ENCODE results near the gene TCF19. TPM values are rescaled to one million over a fixed set of nuclear protein-coding genes. Genes with fewer than 3 reads are reported as not detected.
"Not testable (repeated sequence)": the region's sequence is repeated elsewhere in the genome, so short reads cannot be mapped to it uniquely, and the experiment has no call there.

TCF19 gene
- total RNA-seq, 2 donors from 2014 or later, result 10.8 to 12.5 TPM

GRCh38 chr6:31163922-31164321 lies 5.5 kb downstream of the TCF19 start:
- TF ChIP-seq CTCF (conservative IDR thresholded peaks at IDR 0.05), result no peak
- no peak overlapping the region for H3K4me3 Mint-ChIP-seq
- Histone ChIP-seq H3K9ac (ENCODE audit: extremely low read depth, low read length, poor library complexity, severe bottlenecking) (no peak overlapping the region), H3K4me1 (ENCODE audit: control insufficient read depth, insufficient read depth, low read length) (no peaks in the 10 kb centered on the region), H3K4me3 (ENCODE audit: low read length) (no peak overlapping the region), H3K9me3 (ENCODE audit: control insufficient read depth, low read length) (no peaks in the 10 kb centered on the region), H3K27ac (ENCODE audit: low read depth, low read length) (no peak overlapping the region), H3K27me3 (ENCODE audit: control insufficient read depth, insufficient read depth, low read length, poor library complexity, severe bottlenecking) (no peaks in the 10 kb centered on the region), H3K36me3 (ENCODE audit: control insufficient read depth, insufficient read depth, low read length) (peaks cover 12% of the 10 kb centered on the region)
- peaks cover 2% of the 10 kb centered on the region for H3K27me3 Mint-ChIP-seq (ENCODE audit: insufficient read depth)
- H3K9me3 Mint-ChIP-seq, result no peaks in the 10 kb centered on the region
- no peak for DNase-seq
- peaks cover 19% of the 10 kb centered on the region for H3K4me1 Mint-ChIP-seq
- H3K36me3 Mint-ChIP-seq (ENCODE audit: low read depth), result peaks cover 32% of the 10 kb centered on the region
- no peak overlapping the region for H3K27ac Mint-ChIP-seq

- H3K4me1 ChIP-seq (ENCODE audit: control insufficient read depth, insufficient read depth, low read length); H3K27ac Mint-ChIP-seq; H3K27me3 Mint-ChIP-seq (ENCODE audit: insufficient read depth); H3K27ac ChIP-seq (ENCODE audit: low read depth, low read length); H3K9ac ChIP-seq (ENCODE audit: extremely low read depth, low read length, poor library complexity, severe bottlenecking); H3K4me3 ChIP-seq (ENCODE audit: low read length); DNase-seq; H3K9me3 ChIP-seq (ENCODE audit: control insufficient read depth, low read length); H3K27me3 ChIP-seq (ENCODE audit: control insufficient read depth, insufficient read depth, low read length, poor library complexity, severe bottlenecking); H3K9me3 Mint-ChIP-seq; H3K4me3 Mint-ChIP-seq: not testable (repeated sequence)
- H3K36me3 ChIP-seq (ENCODE audit: control insufficient read depth, insufficient read depth, low read length), result peaks cover 12% of the 10 kb centered on the region
- WGBS, 2 experiments (ENCODE audit: insufficient coverage in 1 of 2, insufficient read length in 1 of 2), result 93 to 100% methylated on average over 1 to 7 of the region's 9 CpGs
- peaks cover 32% of the 10 kb centered on the region for H3K36me3 Mint-ChIP-seq (ENCODE audit: low read depth)
- H3K4me1 Mint-ChIP-seq, result peaks cover 22% of the 10 kb centered on the region
Measured at GRCh38 chr6:31164475-31165063, 6.2 kb downstream of the TCF19 start.

GRCh38 chr6:31165064-31165832 lies 6.9 kb downstream of the TCF19 start:
- H3K9me3 Mint-ChIP-seq; H3K9ac ChIP-seq (ENCODE audit: extremely low read depth, low read length, poor library complexity, severe bottlenecking); H3K27me3 ChIP-seq (ENCODE audit: control insufficient read depth, insufficient read depth, low read length, poor library complexity, severe bottlenecking); H3K4me3 Mint-ChIP-seq; DNase-seq; H3K27me3 Mint-ChIP-seq (ENCODE audit: insufficient read depth); H3K27ac Mint-ChIP-seq; H3K4me1 ChIP-seq (ENCODE audit: control insufficient read depth, insufficient read depth, low read length); H3K27ac ChIP-seq (ENCODE audit: low read depth, low read length); H3K4me3 ChIP-seq (ENCODE audit: low read length); H3K9me3 ChIP-seq (ENCODE audit: control insufficient read depth, low read length): not testable (repeated sequence)
- H3K36me3 Mint-ChIP-seq (ENCODE audit: low read depth), result peaks cover 32% of the 10 kb centered on the region
- H3K36me3 ChIP-seq (ENCODE audit: control insufficient read depth, insufficient read depth, low read length), result peaks cover 12% of the 10 kb centered on the region
- WGBS, 2 experiments (ENCODE audit: insufficient coverage in 1 of 2, insufficient read length in 1 of 2), result 87 to 90% methylated on average over 7 to 17 of the region's 17 CpGs
- peaks cover 22% of the 10 kb centered on the region for H3K4me1 Mint-ChIP-seq

GRCh38 chr6:31165986-31166385 lies 7.6 kb downstream of the TCF19 start:
- Mint-ChIP-seq H3K9me3 (no peaks in the 10 kb centered on the region), H3K27me3 (ENCODE audit: insufficient read depth) (peaks cover 6% of the 10 kb centered on the region), H3K4me3 (peak overlapping the region; percentile 10), H3K27ac (peak overlapping the region; percentile 36), H3K36me3 (ENCODE audit: low read depth) (peaks cover 32% of the 10 kb centered on the region), H3K4me1 (peaks cover 24% of the 10 kb centered on the region)
- no peak for DNase-seq
- no peaks in the 10 kb centered on the region for H3K4me1 ChIP-seq (ENCODE audit: control insufficient read depth, insufficient read depth, low read length)
- no peak for TF ChIP-seq CTCF (conservative IDR thresholded peaks at IDR 0.05)
- no peaks in the 10 kb centered on the region for H3K27me3 ChIP-seq (ENCODE audit: control insufficient read depth, insufficient read depth, low read length, poor library complexity, severe bottlenecking)
- no peak overlapping the region for H3K4me3 ChIP-seq (ENCODE audit: low read length)
- H3K36me3 ChIP-seq (ENCODE audit: control insufficient read depth, insufficient read depth, low read length), result peaks cover 12% of the 10 kb centered on the region
- WGBS, 2 experiments (ENCODE audit: insufficient coverage in 1 of 2, insufficient read length in 1 of 2), result 81 to 83% methylated on average over 4 to 5 of the region's 5 CpGs
- H3K9me3 ChIP-seq (ENCODE audit: control insufficient read depth, low read length), result no peaks in the 10 kb centered on the region
- no peak overlapping the region for H3K27ac ChIP-seq (ENCODE audit: low read depth, low read length)
- H3K9ac ChIP-seq (ENCODE audit: extremely low read depth, low read length, poor library complexity, severe bottlenecking), result no peak overlapping the region
